GM13976 (cell line): Measurements from ENCODE around the gene RBM43.
A peak's percentile ranks its signal among the peaks of the same experiment; 100 is the strongest.

Experiments used
- DNase-seq: peaks from one replicate; pipeline ENCODE4 v3.0.0; 2012; ENCODE audit warnings: low spot score
- in situ Hi-C: fragments of 300-500 bp; cut with MboI; formaldehyde crosslinking; loops from one replicate; pipeline ENCODE4 v1.12.0; 2022; ENCODE audit warnings: low sequenced_read_pairs, mixed read lengths, inconsistent platforms; ENCODE audit not compliant: unreplicated experiment
- TF ChIP-seq, protein P1 (sequence below): IDR thresholded peaks from 2 replicates; pipeline ENCODE4 v1.5.1; 2012; ENCODE audit warnings: borderline replicate concordance, mild to moderate bottlenecking; ENCODE audit not compliant: insufficient read depth; ENCODE audit errors: extremely low read depth, missing control alignments, control extremely low read depth

Gene RBM43

DNA sequence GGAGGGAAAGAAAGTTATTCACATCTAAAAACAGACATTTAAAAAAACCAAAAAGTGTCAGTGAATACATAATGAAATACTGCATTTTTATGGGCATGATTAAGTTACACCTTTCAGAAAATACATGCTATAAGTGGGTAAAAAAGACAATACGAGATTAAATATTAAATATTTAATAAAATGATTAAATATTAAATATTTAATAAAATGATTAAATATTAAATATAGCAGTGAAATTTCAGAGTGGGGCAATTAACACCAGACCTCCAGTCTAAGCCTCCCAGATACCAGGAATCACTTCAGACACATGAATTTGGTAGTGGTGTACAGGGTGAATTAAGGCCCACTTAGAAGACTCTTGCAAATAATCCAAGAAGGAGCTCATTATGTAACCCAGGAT, 15.5 kb downstream of the RBM43 start:
- in situ Hi-C loops, result loop anchor here (25.0 kb wide), 1 partner anchor 1659 kb away; the partner anchor contains the start of gene MMADHC
- no peak for DNase-seq
- TF ChIP-seq, protein P1, sequence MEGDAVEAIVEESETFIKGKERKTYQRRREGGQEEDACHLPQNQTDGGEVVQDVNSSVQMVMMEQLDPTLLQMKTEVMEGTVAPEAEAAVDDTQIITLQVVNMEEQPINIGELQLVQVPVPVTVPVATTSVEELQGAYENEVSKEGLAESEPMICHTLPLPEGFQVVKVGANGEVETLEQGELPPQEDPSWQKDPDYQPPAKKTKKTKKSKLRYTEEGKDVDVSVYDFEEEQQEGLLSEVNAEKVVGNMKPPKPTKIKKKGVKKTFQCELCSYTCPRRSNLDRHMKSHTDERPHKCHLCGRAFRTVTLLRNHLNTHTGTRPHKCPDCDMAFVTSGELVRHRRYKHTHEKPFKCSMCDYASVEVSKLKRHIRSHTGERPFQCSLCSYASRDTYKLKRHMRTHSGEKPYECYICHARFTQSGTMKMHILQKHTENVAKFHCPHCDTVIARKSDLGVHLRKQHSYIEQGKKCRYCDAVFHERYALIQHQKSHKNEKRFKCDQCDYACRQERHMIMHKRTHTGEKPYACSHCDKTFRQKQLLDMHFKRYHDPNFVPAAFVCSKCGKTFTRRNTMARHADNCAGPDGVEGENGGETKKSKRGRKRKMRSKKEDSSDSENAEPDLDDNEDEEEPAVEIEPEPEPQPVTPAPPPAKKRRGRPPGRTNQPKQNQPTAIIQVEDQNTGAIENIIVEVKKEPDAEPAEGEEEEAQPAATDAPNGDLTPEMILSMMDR, result no peak

DNA sequence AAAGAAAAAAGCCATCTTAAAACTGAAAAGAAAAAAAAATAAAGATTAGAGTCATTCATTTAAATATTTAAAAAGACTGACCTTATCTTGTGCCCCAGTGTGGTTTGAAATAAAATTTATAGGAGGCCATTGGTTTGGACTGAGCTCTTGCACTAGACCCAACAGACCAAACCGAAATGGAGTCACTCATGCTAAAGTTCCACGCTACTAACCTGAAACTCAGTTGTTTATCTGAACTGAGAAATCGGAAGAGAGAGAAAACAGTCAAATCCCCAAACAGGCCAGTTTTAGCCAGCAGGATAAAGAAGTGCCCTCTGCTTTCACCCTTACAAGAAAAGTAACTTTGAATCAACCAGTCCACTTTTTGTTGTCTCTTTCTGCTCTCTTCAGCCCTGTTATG, 18.2 kb downstream of the RBM43 start:
- in situ Hi-C loops, result loop anchor here (25.0 kb wide), 1 partner anchor 1656 kb away; the partner anchor contains the start of gene MMADHC
- TF ChIP-seq, protein P1, result no peak
- DNase-seq, result no peak

DNA sequence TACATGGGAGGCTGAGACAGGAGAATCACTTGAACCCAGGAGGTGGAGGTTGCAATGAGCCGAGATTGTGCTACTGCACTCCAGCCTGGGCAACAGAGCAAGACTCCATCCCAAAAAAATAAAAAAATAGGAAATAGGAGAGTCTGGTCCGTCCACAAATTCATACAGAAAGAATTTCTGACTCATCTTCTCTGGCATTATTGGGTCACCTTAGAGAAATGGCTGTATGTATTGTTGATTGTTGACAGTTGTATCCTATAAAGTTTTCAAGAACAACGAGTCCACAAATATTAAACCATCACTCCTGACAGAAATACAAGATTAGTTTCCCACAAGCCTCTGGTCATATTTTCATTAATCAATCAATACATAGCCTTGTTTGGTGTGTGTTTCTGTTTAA, 20.4 kb downstream of the RBM43 start:
- no peak for DNase-seq
- in situ Hi-C loops, result loop anchor here (25.0 kb wide), 1 partner anchor 1654 kb away; the partner anchor contains the start of gene MMADHC
- TF ChIP-seq, protein P1, result no peak

DNA sequence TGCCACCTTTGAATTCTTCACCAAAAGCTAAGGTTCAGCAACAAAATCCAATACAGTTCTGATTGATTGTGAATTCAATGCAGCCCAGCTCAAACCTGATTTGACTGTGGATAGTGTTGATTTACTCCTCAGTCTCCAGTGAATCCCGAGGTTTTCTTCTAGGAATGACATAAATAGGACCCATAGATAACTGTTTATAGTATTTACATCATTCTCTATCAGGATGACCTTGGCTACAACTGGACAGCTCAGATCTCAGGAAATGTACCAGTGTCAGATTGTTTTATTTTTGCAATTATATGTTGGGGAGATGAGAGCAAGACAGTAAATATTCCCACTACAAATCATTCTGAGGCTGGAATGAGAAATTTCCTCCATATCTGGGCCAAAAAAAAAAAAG, 21.2 kb downstream of the RBM43 start:
- no peak for DNase-seq
- in situ Hi-C loops, result loop anchor here (25.0 kb wide), 1 partner anchor 1653 kb away; the partner anchor contains the start of gene MMADHC

GRCh38 chr2:151239624-151240023, 22.0 kb downstream of the RBM43 start:
- DNase-seq, result no peak
- TF ChIP-seq, protein P1, result no peak
- in situ Hi-C loops, result loop anchor here (25.0 kb wide), 1 partner anchor 1652 kb away; the partner anchor contains the start of gene MMADHC

More for the DNA sequence above, 21.2 kb downstream of the RBM43 start:
- TF ChIP-seq, protein P1, result no peak

- in situ Hi-C loops, result loop anchor here (25.0 kb wide), 1 partner anchor 1652 kb away; the partner anchor contains the start of gene MMADHC
- DNase-seq, result peak; percentile 59
- TF ChIP-seq, protein P1, result peak; percentile 37
Observed at GRCh38 chr2:151238527-151239487, 22.9 kb downstream of the RBM43 start.
